ENCODE results near the gene UBE3B. TPM values are rescaled to one million over a fixed set of nuclear protein-coding genes. Genes with fewer than 3 reads are reported as not detected.

Gene UBE3B
- polyA plus RNA-seq, 3 donors = 14.4 to 25.9 (median 18.2) TPM

- intact Hi-C loops (cut with micrococcal nuclease) = no loop called here
- Histone ChIP-seq H3K4me1 (ENCODE audit: control insufficient read depth in 1 of 2, insufficient read depth in 2 of 2, low read length in 2 of 2) (peaks cover 36% of the 10 kb centered on the region in 2 donors), H2AFZ (ENCODE audit: insufficient read depth, low read depth, low read length, poor library complexity, severe bottlenecking) (no peak overlapping the region), H3K4me3 (replicated peaks in 1 of 3; ENCODE audit: low read depth in 2 of 3, low read length in 3 of 3) (no peak overlapping the region), H3K79me2 (ENCODE audit: insufficient read depth, low read length) (peaks cover 24% of the 10 kb centered on the region), H3K27me3 (ENCODE audit: control insufficient read depth in 2 of 2, insufficient read depth in 2 of 2, low read length in 2 of 2) (no peaks in the 10 kb centered on the region), H3K9me3 (replicated peaks in 1 of 2; ENCODE audit: control insufficient read depth in 1 of 2, insufficient read depth in 1 of 2, low read length in 2 of 2) (no peaks in the 10 kb centered on the region), H3K27ac (ENCODE audit: low read depth in 1 of 2, low read length in 2 of 2) (no peak overlapping the region), H3K4me2 (replicated peaks; ENCODE audit: extremely low read depth, low read length, poor library complexity, severe bottlenecking) (no peak overlapping the region), H4K20me1 (ENCODE audit: insufficient read depth, low read length) (peaks cover 41% of the 10 kb centered on the region), H3K9ac (ENCODE audit: insufficient read depth, low read length, poor library complexity, severe bottlenecking) (no peak overlapping the region), H3K36me3 (replicated peaks in 1 of 2; ENCODE audit: control insufficient read depth in 1 of 2, insufficient read depth in 2 of 2, low read length in 2 of 2) (peaks cover 52 to 67% of the 10 kb centered on the region in 2 donors)
- TF ChIP-seq, protein P1, sequence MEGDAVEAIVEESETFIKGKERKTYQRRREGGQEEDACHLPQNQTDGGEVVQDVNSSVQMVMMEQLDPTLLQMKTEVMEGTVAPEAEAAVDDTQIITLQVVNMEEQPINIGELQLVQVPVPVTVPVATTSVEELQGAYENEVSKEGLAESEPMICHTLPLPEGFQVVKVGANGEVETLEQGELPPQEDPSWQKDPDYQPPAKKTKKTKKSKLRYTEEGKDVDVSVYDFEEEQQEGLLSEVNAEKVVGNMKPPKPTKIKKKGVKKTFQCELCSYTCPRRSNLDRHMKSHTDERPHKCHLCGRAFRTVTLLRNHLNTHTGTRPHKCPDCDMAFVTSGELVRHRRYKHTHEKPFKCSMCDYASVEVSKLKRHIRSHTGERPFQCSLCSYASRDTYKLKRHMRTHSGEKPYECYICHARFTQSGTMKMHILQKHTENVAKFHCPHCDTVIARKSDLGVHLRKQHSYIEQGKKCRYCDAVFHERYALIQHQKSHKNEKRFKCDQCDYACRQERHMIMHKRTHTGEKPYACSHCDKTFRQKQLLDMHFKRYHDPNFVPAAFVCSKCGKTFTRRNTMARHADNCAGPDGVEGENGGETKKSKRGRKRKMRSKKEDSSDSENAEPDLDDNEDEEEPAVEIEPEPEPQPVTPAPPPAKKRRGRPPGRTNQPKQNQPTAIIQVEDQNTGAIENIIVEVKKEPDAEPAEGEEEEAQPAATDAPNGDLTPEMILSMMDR (IDR thresholded peaks at IDR 0.05) = no peak
- no peaks in the 10 kb centered on the region for H3K9me3 Mint-ChIP-seq
- H3K36me3 Mint-ChIP-seq = peaks cover 63 to 78% of the 10 kb centered on the region in 2 donors
- peaks cover 36% of the 10 kb centered on the region for H3K4me1 Mint-ChIP-seq
- no peak for DNase-seq
- 100% methylated on average over 3 of the region's 6 CpGs for WGBS (ENCODE audit: insufficient coverage)
- H3K27me3 Mint-ChIP-seq (ENCODE audit: low read depth in 3 of 3) = no peaks in the 10 kb centered on the region
- H3K27ac Mint-ChIP-seq = no peak overlapping the region
- H3K4me3 Mint-ChIP-seq = no peak overlapping the region
Measured at GRCh38 chr12:109458771-109459208, 18.6 kb upstream of the UBE3B start.

DNA sequence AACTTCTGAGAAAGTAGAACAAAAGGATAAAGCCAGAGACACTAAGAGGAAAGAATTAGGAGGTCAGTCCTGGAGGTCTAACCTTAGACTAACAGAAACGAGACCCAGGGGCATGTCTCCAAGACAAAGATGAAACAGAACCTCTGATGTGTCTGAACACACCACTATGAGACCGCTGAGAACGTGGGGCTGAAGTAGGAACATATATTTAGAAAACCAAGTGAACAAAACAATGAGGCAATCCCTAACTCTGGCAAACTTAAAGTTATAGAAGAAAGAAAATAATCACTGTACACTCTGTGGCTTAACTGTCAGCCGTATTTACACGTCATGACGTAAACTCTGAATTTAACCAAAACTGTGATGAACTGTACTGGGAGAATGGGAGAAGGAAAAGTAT, 18.2 kb upstream of the UBE3B start:
- peaks cover 59 to 79% of the 10 kb centered on the region in 2 donors for H3K36me3 Mint-ChIP-seq

More for the DNA sequence above, 18.2 kb upstream of the UBE3B start:
- no peak overlapping the region for H3K4me3 ChIP-seq (replicated peaks in 1 of 3; ENCODE audit: low read depth in 2 of 3, low read length in 3 of 3)
- DNase-seq = no peak
- H3K27ac Mint-ChIP-seq = no peak overlapping the region
- peaks cover 38 to 39% of the 10 kb centered on the region in 2 donors for H3K4me1 ChIP-seq (ENCODE audit: control insufficient read depth in 1 of 2, insufficient read depth in 2 of 2, low read length in 2 of 2)
- peaks cover 40% of the 10 kb centered on the region for H3K4me1 Mint-ChIP-seq
- H3K36me3 ChIP-seq (replicated peaks in 1 of 2; ENCODE audit: control insufficient read depth in 1 of 2, insufficient read depth in 2 of 2, low read length in 2 of 2) = peaks cover 47 to 62% of the 10 kb centered on the region in 2 donors
- H3K9me3 Mint-ChIP-seq = no peaks in the 10 kb centered on the region
- H3K4me3 Mint-ChIP-seq = no peak overlapping the region
- H3K27me3 Mint-ChIP-seq (ENCODE audit: low read depth in 3 of 3) = no peaks in the 10 kb centered on the region
- WGBS (ENCODE audit: insufficient coverage) = 100% methylated on average over 3 of the region's 6 CpGs
- TF ChIP-seq, protein P1 (IDR thresholded peaks at IDR 0.05) = no peak
- H2AFZ ChIP-seq (ENCODE audit: insufficient read depth, low read depth, low read length, poor library complexity, severe bottlenecking) = no peak overlapping the region
- peaks cover 28% of the 10 kb centered on the region for H3K79me2 ChIP-seq (ENCODE audit: insufficient read depth, low read length)
- H3K9ac ChIP-seq (ENCODE audit: insufficient read depth, low read length, poor library complexity, severe bottlenecking) = no peak overlapping the region
- H3K9me3 ChIP-seq (replicated peaks in 1 of 2; ENCODE audit: control insufficient read depth in 1 of 2, insufficient read depth in 1 of 2, low read length in 2 of 2) = no peaks in the 10 kb centered on the region
- peaks cover 45% of the 10 kb centered on the region for H4K20me1 ChIP-seq (ENCODE audit: insufficient read depth, low read length)
- intact Hi-C loops (cut with micrococcal nuclease) = no loop called here
- H3K27me3 ChIP-seq (ENCODE audit: control insufficient read depth in 2 of 2, insufficient read depth in 2 of 2, low read length in 2 of 2) = no peaks in the 10 kb centered on the region
- H3K4me2 ChIP-seq (replicated peaks; ENCODE audit: extremely low read depth, low read length, poor library complexity, severe bottlenecking) = no peak overlapping the region
- H3K27ac ChIP-seq (ENCODE audit: low read depth in 1 of 2, low read length in 2 of 2) = no peak overlapping the region

Measured in CD14-positive monocyte (primary cell).